Activated T-cell treated with anti-CD3 and anti-CD28 coated beads, Interleukin-2, amount 50 U/mL, for 1 hour (primary cell): ENCODE measurements around the gene FBXO22.
"Not testable (repeated sequence)": the region's sequence is repeated elsewhere in the genome, so short reads cannot be mapped to it uniquely, and the experiment has no call there.

Source experiments
- DNase-seq: peaks from one replicate; pipeline ENCODE4 v3.0.0-alpha.2; 2020

FBXO22 gene

DNA sequence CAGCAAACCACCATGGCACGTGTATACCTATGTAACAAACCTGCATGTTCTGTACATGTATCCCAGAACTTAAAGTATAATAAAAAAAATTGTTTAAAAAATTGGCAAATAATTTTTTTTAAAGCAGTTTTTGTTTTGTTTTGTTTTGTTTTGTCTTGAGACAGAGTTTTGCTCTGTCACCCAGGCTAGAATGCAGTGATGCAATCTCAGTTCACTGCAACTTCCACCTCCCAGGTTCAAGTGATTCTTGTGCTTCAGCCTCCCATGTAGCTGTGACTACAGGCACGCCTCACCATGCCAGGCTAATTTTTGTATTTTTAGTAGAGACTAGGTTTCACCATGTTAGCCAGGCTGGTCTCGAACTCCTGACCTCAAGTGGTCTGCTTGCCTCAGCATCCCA, 81.0 kb downstream of the FBXO22 start:
- not testable (repeated sequence) for DNase-seq

DNA sequence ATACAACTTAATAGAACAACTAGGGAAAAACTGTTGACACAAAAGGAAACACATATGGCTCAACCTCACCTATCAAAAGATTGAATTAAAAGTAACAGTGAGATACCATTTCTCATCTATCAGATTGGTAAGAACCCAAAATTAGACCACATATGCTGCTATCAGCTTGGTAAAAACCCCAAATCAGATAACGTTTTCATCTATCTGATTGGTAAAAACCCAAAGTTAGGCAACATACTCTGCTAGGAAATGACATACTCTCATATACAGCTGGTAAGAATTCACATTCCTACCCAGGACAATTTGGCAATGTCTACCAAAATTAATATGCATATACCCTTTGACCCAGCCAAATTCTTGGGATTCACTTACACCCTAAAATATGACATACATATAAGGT, 82.3 kb downstream of the FBXO22 start:
- no peak for DNase-seq

DNA sequence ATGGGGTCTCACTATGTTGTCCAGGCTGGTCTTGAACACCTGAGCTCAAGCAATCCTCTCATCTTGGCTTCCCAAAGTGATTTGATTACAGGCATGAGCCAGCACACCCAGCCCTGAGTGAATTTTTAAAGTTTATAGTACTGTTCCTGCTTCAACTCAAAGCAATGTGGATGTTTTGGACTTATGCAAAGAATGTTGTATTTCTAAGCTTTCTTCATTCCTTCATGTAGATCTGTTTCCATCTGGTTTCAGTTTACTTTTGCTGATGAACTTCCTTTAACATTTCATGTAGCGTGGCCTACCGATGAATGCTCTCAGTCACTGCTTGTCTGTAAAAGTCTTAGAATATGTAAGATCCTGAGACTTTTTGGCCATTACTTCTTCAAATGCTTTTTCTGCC, 85.4 kb downstream of the FBXO22 start:
- no peak for DNase-seq

DNA sequence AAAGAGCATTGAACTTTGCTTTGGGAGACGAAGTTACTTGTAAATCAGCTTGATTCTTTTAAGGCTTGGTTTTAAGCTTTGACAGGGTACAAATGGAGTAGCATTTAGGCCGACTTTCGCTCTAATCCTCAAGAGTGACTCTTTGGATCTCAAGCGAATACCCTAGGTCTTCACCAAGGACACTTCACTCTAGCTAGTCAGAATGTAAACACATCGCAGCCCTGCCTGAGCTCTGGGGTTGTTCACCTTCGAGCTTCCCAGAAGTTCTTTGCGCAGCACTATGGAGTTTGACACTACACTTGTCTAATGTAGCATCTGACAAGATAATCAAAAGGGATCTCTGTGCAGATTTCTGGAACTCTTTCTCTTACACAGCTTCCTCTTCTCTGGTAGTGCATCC, 86.2 kb downstream of the FBXO22 start:
- no peak for DNase-seq
